PC-9 (cell line): ENCODE results near the gene PFAS.

Experiments
- CTCF ChIP-seq: fragments of 200-600 bp; sonication (generic); conservative IDR thresholded peaks from 2 replicates; pipeline ENCODE4 v1.6.1; 2017; ENCODE audit warnings: mixed run types, antibody characterized with exemption, mild to moderate bottlenecking, moderate library complexity
- EZH2 ChIP-seq: fragments of 200-600 bp; sonication (generic); IDR thresholded peaks from 2 replicates; pipeline ENCODE4 v1.8.0; 2017; ENCODE audit warnings: antibody characterized with exemption, low read depth

- TF ChIP-seq CTCF (no peak), EZH2 (no peak)
Measured at GRCh38 chr17:8268550-8269298, 19.6 kb downstream of the PFAS start.
